SK-N-SH treated with all-trans-retinoic acid at 6 μM for 48 hours (cell line): ENCODE measurements around the gene ADORA3.

Experiments used
- ATAC-seq: fragments of 200-7000 bp; cut with Tn5 transposase; 3 replicates; pipeline ENCODE4 v1.9.1; 2020; ENCODE audit warnings: mild to moderate bottlenecking, moderate library complexity
- ARNTL ChIP-seq: fragments of 450-650 bp; formaldehyde crosslinking; IDR thresholded peaks from 2 replicates; pipeline ENCODE4 v1.5.0; 2020; ENCODE audit warnings: low read depth, mild to moderate bottlenecking, moderate library complexity, borderline replicate concordance
- BACH2 ChIP-seq: fragments of 250-450 bp; sonication (Bioruptor Pico); IDR thresholded peaks from 2 replicates; pipeline ENCODE4 v1.9.0; 2021; ENCODE audit warnings: mild to moderate bottlenecking, borderline replicate concordance
- CSDC2 ChIP-seq: fragments of 250-450 bp; sonication (Bioruptor Pico); IDR thresholded peaks from 2 replicates; pipeline ENCODE4 v1.5.0; 2020; ENCODE audit warnings: mild to moderate bottlenecking, moderate library complexity
- GLIS3 ChIP-seq: fragments of 250-450 bp; sonication (Bioruptor Pico); IDR thresholded peaks from 2 replicates; pipeline ENCODE4 v1.5.0; 2020; ENCODE audit warnings: mild to moderate bottlenecking, moderate library complexity
- ISL1 ChIP-seq: fragments of 250-450 bp; sonication (Bioruptor Pico); IDR thresholded peaks from 2 replicates; pipeline ENCODE4 v2.1.2; 2022; ENCODE audit warnings: mild to moderate bottlenecking, moderate library complexity
- OSR1 ChIP-seq: fragments of 250-450 bp; sonication (Bioruptor Pico); IDR thresholded peaks from 2 replicates; pipeline ENCODE4 v1.8.0; 2022; ENCODE audit warnings: moderate library complexity, mild to moderate bottlenecking, inconsistent platforms
- POU6F1 ChIP-seq: fragments of 250-450 bp; sonication (Bioruptor Pico); IDR thresholded peaks from 2 replicates; pipeline ENCODE4 v1.8.0; 2021; ENCODE audit warnings: low read depth, mild to moderate bottlenecking, moderate library complexity, borderline replicate concordance
- PPARA ChIP-seq: fragments of 250-450 bp; sonication (Bioruptor Pico); IDR thresholded peaks from 2 replicates; pipeline ENCODE4 v1.5.0; 2020; ENCODE audit warnings: mild to moderate bottlenecking, borderline replicate concordance
- RARB ChIP-seq: fragments of 250-450 bp; sonication (Bioruptor Pico); IDR thresholded peaks from 2 replicates; pipeline ENCODE4 v1.8.0; 2021; ENCODE audit warnings: mild to moderate bottlenecking, moderate library complexity
- SNAI2 ChIP-seq: fragments of 250-450 bp; sonication (Bioruptor Pico); IDR thresholded peaks from 2 replicates; pipeline ENCODE4 v1.5.0; 2020; ENCODE audit warnings: mild to moderate bottlenecking, moderate library complexity
- TCF4 ChIP-seq: fragments of 250-450 bp; sonication (Bioruptor Pico); IDR thresholded peaks from 2 replicates; pipeline ENCODE4 v1.8.0; 2021; ENCODE audit warnings: mild to moderate bottlenecking, moderate library complexity, borderline replicate concordance
- TSHZ2 ChIP-seq: fragments of 250-450 bp; sonication (Bioruptor Pico); IDR thresholded peaks from 2 replicates; pipeline ENCODE4 v1.5.0; 2020; ENCODE audit warnings: mild to moderate bottlenecking, moderate library complexity
- ZC3H10 ChIP-seq: fragments of 250-450 bp; sonication (Bioruptor Pico); IDR thresholded peaks from 2 replicates; pipeline ENCODE4 v1.5.1; 2021; ENCODE audit warnings: mild to moderate bottlenecking, moderate library complexity
- ZFP3 ChIP-seq: fragments of 250-450 bp; sonication (Bioruptor Pico); IDR thresholded peaks from 2 replicates; pipeline ENCODE4 v1.5.0; 2020; ENCODE audit warnings: mild to moderate bottlenecking, moderate library complexity
- ZFP30 ChIP-seq: fragments of 450-650 bp; formaldehyde crosslinking; IDR thresholded peaks from 2 replicates; pipeline ENCODE4 v1.5.0; 2022; ENCODE audit warnings: mild to moderate bottlenecking, moderate library complexity
- ZNF565 ChIP-seq: fragments of 450-650 bp; formaldehyde crosslinking; conservative IDR thresholded peaks from 2 replicates; pipeline ENCODE4 v1.5.0; 2020; ENCODE audit warnings: low read depth, mild to moderate bottlenecking, moderate library complexity
- ZNF70 ChIP-seq: fragments of 450-650 bp; formaldehyde crosslinking; IDR thresholded peaks from 2 replicates; pipeline ENCODE4 v1.5.0; 2020; ENCODE audit warnings: mild to moderate bottlenecking, moderate library complexity
- ZNF8 ChIP-seq: fragments of 450-650 bp; formaldehyde crosslinking; IDR thresholded peaks from 2 replicates; pipeline ENCODE4 v1.5.0; 2020; ENCODE audit warnings: mild to moderate bottlenecking, moderate library complexity
- TF ChIP-seq, protein P1 (sequence below): fragments of 250-450 bp; sonication (Bioruptor Pico); IDR thresholded peaks from 2 replicates; pipeline ENCODE4 v1.5.1; 2021; ENCODE audit warnings: mild to moderate bottlenecking, moderate library complexity
- TF ChIP-seq, protein P2 (sequence below): fragments of 250-450 bp; sonication (Bioruptor Pico); IDR thresholded peaks from 2 replicates; pipeline ENCODE4 v1.8.0; 2020; ENCODE audit warnings: mild to moderate bottlenecking, moderate library complexity, borderline replicate concordance

Gene ADORA3

DNA sequence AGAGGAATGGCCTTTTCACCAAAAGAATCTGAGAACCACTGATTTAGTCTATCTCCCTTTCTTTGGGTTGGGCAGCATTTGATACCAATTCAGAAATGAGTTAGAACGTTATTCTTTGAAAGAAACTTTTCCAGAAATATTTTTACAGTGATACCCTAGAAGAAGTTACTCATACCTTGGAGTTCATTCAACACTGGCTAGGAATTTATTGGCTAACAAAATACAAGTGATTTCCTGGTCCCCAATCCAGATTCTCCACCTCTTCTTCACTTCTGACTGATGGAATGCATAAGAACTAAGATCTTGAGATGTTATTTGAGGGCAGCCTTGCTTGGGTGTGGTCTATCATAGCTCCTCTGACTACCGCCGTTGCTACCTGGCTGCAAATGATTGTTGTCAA is 20.3 kb downstream of the ADORA3 start:
- ATAC-seq, result no peak

DNA sequence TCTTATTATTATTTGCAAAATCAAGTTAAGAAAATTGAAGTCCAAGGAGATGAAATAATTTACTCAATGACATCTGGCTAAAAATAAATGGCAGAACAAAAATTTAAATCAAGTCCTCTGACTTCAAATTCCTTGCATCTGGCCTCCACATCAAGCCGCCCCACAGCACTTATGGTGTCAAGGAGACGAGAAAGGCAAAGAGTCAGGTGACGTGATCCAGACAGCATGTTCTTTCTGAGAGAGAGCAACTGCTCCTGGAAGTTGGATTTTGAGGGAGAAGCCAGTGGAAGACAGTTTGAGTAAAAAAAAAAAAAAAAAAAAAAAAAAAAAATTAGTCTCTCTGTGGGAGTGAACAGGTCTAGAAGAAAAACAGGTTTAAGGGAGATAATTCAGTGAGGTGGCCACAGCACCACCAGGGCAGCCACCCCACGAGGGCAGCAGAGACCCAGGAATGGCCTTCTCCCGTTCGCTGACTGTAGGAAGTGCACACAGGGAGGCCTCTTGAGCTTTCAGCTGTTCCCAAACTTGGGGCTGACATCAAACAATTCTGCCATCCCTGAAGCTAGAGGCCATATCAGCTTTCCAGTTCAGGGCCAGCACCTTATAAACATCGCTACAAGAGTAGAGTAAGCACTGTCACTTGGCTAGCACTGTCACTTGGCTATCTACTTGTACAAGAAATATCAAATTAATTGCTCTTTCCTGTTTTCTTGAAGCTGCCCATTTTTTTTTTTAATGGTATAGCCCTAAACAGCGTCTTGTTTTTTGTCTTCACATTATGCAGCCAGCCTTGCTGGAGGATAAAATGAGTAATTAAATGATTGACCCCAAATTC is 21.8 kb downstream of the ADORA3 start:
- TF ChIP-seq ARNTL, result no peak
- no peak for TF ChIP-seq ZFP3 (CRISPR knock-in tag)
- TF ChIP-seq ISL1, result no peak
- TF ChIP-seq ZFP30, result no peak
- no peak for TF ChIP-seq RARB (CRISPR knock-in tag)
- TF ChIP-seq CSDC2 (CRISPR knock-in tag), result no peak
- TF ChIP-seq PPARA (CRISPR knock-in tag), result no peak
- no peak for TF ChIP-seq ZNF8 (CRISPR knock-in tag)
- no peak for TF ChIP-seq ZNF70 (CRISPR knock-in tag)
- TF ChIP-seq, all 23 proteins: peak for 0
- ATAC-seq, result peak; percentile 99

More for the DNA sequence above, 20.3 kb downstream of the ADORA3 start:
- no peak for TF ChIP-seq SNAI2 (CRISPR knock-in tag)
- no peak for TF ChIP-seq ZNF8 (CRISPR knock-in tag)
- no peak for TF ChIP-seq ZNF70 (CRISPR knock-in tag)
- TF ChIP-seq ZC3H10, result no peak
- TF ChIP-seq, all 23 proteins: peak for 0

DNA sequence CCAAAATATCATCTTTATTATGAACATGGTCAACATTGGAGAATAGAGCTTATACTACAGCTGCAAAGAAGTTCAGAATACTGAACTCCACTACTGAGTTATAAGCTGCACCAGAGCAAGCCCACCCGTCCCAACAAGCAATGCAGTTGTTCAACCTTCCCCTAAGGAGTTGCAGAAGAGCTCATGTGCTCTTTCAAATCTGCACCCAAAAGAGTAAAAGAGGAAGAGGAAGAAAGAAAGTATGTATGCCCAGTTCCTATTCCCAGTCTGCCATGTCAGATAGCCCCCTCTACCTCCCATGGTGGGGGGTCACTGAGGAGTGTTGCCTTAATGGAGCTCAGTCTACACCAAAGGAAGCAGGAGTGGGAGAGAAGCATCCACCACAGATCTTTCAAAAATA is 22.8 kb downstream of the ADORA3 start:
- no peak for ATAC-seq
- TF ChIP-seq TCF4 (no peak), GLIS3 (no peak)
- TF ChIP-seq, protein P1, sequence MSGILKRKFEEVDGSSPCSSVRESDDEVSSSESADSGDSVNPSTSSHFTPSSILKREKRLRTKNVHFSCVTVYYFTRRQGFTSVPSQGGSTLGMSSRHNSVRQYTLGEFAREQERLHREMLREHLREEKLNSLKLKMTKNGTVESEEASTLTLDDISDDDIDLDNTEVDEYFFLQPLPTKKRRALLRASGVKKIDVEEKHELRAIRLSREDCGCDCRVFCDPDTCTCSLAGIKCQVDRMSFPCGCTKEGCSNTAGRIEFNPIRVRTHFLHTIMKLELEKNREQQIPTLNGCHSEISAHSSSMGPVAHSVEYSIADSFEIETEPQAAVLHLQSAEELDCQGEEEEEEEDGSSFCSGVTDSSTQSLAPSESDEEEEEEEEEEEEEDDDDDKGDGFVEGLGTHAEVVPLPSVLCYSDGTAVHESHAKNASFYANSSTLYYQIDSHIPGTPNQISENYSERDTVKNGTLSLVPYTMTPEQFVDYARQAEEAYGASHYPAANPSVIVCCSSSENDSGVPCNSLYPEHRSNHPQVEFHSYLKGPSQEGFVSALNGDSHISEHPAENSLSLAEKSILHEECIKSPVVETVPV (CRISPR knock-in tag), result no peak

GRCh38 chr1:111476761-111477309 is 26.6 kb downstream of the ADORA3 start:
- TF ChIP-seq ZNF565 (CRISPR knock-in tag) (no peak), SNAI2 (CRISPR knock-in tag) (no peak), OSR1 (no peak), ARNTL (no peak), ZNF8 (CRISPR knock-in tag) (no peak), TSHZ2 (CRISPR knock-in tag) (no peak), ZNF70 (CRISPR knock-in tag) (no peak), ZFP30 (no peak), BACH2 (no peak), POU6F1 (CRISPR knock-in tag) (no peak)
- TF ChIP-seq, protein P1 (CRISPR knock-in tag), result no peak
- TF ChIP-seq, protein P2, sequence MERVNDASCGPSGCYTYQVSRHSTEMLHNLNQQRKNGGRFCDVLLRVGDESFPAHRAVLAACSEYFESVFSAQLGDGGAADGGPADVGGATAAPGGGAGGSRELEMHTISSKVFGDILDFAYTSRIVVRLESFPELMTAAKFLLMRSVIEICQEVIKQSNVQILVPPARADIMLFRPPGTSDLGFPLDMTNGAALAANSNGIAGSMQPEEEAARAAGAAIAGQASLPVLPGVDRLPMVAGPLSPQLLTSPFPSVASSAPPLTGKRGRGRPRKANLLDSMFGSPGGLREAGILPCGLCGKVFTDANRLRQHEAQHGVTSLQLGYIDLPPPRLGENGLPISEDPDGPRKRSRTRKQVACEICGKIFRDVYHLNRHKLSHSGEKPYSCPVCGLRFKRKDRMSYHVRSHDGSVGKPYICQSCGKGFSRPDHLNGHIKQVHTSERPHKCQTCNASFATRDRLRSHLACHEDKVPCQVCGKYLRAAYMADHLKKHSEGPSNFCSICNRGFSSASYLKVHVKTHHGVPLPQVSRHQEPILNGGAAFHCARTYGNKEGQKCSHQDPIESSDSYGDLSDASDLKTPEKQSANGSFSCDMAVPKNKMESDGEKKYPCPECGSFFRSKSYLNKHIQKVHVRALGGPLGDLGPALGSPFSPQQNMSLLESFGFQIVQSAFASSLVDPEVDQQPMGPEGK (CRISPR knock-in tag), result no peak
- no peak for ATAC-seq
